SK-N-SH treated with all-trans-retinoic acid at 6 μM for 48 hours (cell line): ENCODE data around the gene CYP1B1.

Source experiments
- ARNTL ChIP-seq: fragments of 450-650 bp; formaldehyde crosslinking; IDR thresholded peaks from 2 replicates; pipeline ENCODE4 v1.5.0; 2020; ENCODE audit warnings: low read depth, mild to moderate bottlenecking, moderate library complexity, borderline replicate concordance
- BACH2 ChIP-seq: fragments of 250-450 bp; sonication (Bioruptor Pico); IDR thresholded peaks from 2 replicates; pipeline ENCODE4 v1.9.0; 2021; ENCODE audit warnings: mild to moderate bottlenecking, borderline replicate concordance
- CREB5 ChIP-seq: fragments of 250-450 bp; sonication (Bioruptor Pico); IDR thresholded peaks from 2 replicates; pipeline ENCODE4 v1.5.1; 2020; ENCODE audit warnings: low read depth, mild to moderate bottlenecking, moderate library complexity
- CSDC2 ChIP-seq: fragments of 250-450 bp; sonication (Bioruptor Pico); IDR thresholded peaks from 2 replicates; pipeline ENCODE4 v1.5.0; 2020; ENCODE audit warnings: mild to moderate bottlenecking, moderate library complexity
- ESRRG ChIP-seq: fragments of 250-450 bp; sonication (Bioruptor Pico); IDR thresholded peaks from 2 replicates; pipeline ENCODE4 v1.6.1; 2021; ENCODE audit warnings: mild to moderate bottlenecking
- ISL1 ChIP-seq: fragments of 250-450 bp; sonication (Bioruptor Pico); IDR thresholded peaks from 2 replicates; pipeline ENCODE4 v2.1.2; 2022; ENCODE audit warnings: mild to moderate bottlenecking, moderate library complexity
- PATZ1 ChIP-seq: fragments of 250-450 bp; sonication (Bioruptor Pico); IDR thresholded peaks from 2 replicates; pipeline ENCODE4 v1.8.0; 2020; ENCODE audit warnings: mild to moderate bottlenecking, moderate library complexity, borderline replicate concordance
- RARB ChIP-seq: fragments of 250-450 bp; sonication (Bioruptor Pico); IDR thresholded peaks from 2 replicates; pipeline ENCODE4 v1.8.0; 2021; ENCODE audit warnings: mild to moderate bottlenecking, moderate library complexity
- SNAI2 ChIP-seq: fragments of 250-450 bp; sonication (Bioruptor Pico); IDR thresholded peaks from 2 replicates; pipeline ENCODE4 v1.5.0; 2020; ENCODE audit warnings: mild to moderate bottlenecking, moderate library complexity
- TSHZ2 ChIP-seq: fragments of 250-450 bp; sonication (Bioruptor Pico); IDR thresholded peaks from 2 replicates; pipeline ENCODE4 v1.5.0; 2020; ENCODE audit warnings: mild to moderate bottlenecking, moderate library complexity
- ZFP3 ChIP-seq: fragments of 250-450 bp; sonication (Bioruptor Pico); IDR thresholded peaks from 2 replicates; pipeline ENCODE4 v1.5.0; 2020; ENCODE audit warnings: mild to moderate bottlenecking, moderate library complexity
- ZFP30 ChIP-seq: fragments of 450-650 bp; formaldehyde crosslinking; IDR thresholded peaks from 2 replicates; pipeline ENCODE4 v1.5.0; 2022; ENCODE audit warnings: mild to moderate bottlenecking, moderate library complexity
- ZNF565 ChIP-seq: fragments of 450-650 bp; formaldehyde crosslinking; conservative IDR thresholded peaks from 2 replicates; pipeline ENCODE4 v1.5.0; 2020; ENCODE audit warnings: low read depth, mild to moderate bottlenecking, moderate library complexity
- ZNF70 ChIP-seq: fragments of 450-650 bp; formaldehyde crosslinking; IDR thresholded peaks from 2 replicates; pipeline ENCODE4 v1.5.0; 2020; ENCODE audit warnings: mild to moderate bottlenecking, moderate library complexity

GRCh38 chr2:38097258-38097987, 21.5 kb upstream of the CYP1B1 start:
- TF ChIP-seq PATZ1 (CRISPR knock-in tag) (no peak), SNAI2 (CRISPR knock-in tag) (no peak), ZNF565 (CRISPR knock-in tag) (no peak), ARNTL (CRISPR knock-in tag) (no peak), TSHZ2 (no peak), ZFP30 (CRISPR knock-in tag) (no peak), BACH2 (CRISPR knock-in tag) (no peak), RARB (CRISPR knock-in tag) (no peak), ISL1 (CRISPR knock-in tag) (no peak), CSDC2 (CRISPR knock-in tag) (no peak), ZFP3 (no peak), ESRRG (CRISPR knock-in tag) (no peak), CREB5 (CRISPR knock-in tag) (no peak), ZNF70 (no peak)
